MG63 (cell line): ENCODE data around the gene AMFR. TPM values are rescaled to one million over a fixed set of nuclear protein-coding genes. Genes with fewer than 3 reads are reported as not detected.

Source experiments
- DNase-seq: peaks from one replicate; pipeline ENCODE4 v3.0.0-alpha.2; 2020
- H3K27me3 ChIP-seq: fragments of 250-450 bp; sonication (Bioruptor Pico); 2 replicates; pipeline ENCODE4 v1.5.1; 2020; ENCODE audit warnings: mild to moderate bottlenecking, moderate library complexity
- H3K36me3 ChIP-seq: fragments of 250-450 bp; sonication (Bioruptor Pico); 2 replicates; pipeline ENCODE4 v1.5.1; 2020; ENCODE audit warnings: mild to moderate bottlenecking, moderate library complexity
- H3K4me3 ChIP-seq: fragments of 250-450 bp; sonication (Bioruptor Pico); 2 replicates; pipeline ENCODE4 v1.5.1; 2020; ENCODE audit warnings: mild to moderate bottlenecking, moderate library complexity
- H3K9me3 ChIP-seq: fragments of 250-450 bp; sonication (Bioruptor Pico); 2 replicates; pipeline ENCODE4 v1.5.1; 2020; ENCODE audit warnings: mild to moderate bottlenecking, moderate library complexity
- total RNA-seq: library from RNA; depleted of rRNA; stranded (reverse); fragments of >200 nt; shearing (Covaris generic); gene quantifications from 2 replicates; pipeline ENCODE4 v1.2.3, GENCODE V29; 2014; ENCODE audit warnings: low replicate concordance; rRNA removed

Gene AMFR
- total RNA-seq, 1 experiment from 2014 or later, result 395 TPM

GRCh38 chr16:56318827-56319140 lies 106.6 kb downstream of the AMFR start:
- DNase-seq, result no peak
- no peaks in the 10 kb centered on the region for H3K27me3 ChIP-seq
- H3K4me3 ChIP-seq, result no peak overlapping the region
- H3K9me3 ChIP-seq, result no peaks in the 10 kb centered on the region
- H3K36me3 ChIP-seq, result no peaks in the 10 kb centered on the region

GRCh38 chr16:56317998-56318826 lies 107.1 kb downstream of the AMFR start:
- H3K36me3 ChIP-seq, result no peaks in the 10 kb centered on the region
- H3K27me3 ChIP-seq, result no peaks in the 10 kb centered on the region
- peak; percentile 83 for DNase-seq
- no peaks in the 10 kb centered on the region for H3K9me3 ChIP-seq
- no peak overlapping the region for H3K4me3 ChIP-seq

DNA sequence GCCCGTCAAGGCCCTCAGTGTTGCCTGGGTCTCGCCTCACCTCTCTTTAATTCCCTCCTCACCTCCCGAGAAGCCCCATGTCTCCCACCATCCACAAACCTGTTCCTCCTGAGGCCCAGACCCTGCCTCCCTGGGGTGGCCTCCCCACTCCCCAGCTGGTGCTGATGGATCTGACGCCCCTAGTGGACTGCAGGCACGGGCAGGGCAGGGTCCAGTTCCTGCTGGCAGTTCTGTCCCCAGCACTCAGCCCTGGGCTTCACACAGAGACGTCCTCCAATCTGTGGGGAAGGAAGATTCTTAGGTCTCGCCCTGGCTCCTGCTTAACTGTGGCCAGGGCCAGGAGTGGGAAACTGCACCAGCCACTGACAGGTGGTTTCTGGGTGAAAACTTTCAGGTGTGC lies 108.8 kb downstream of the AMFR start:
- Histone ChIP-seq H3K36me3 (no peaks in the 10 kb centered on the region), H3K9me3 (no peaks in the 10 kb centered on the region), H3K27me3 (no peaks in the 10 kb centered on the region), H3K4me3 (no peak overlapping the region)
- no peak for DNase-seq

GRCh38 chr16:56315955-56316354 lies 109.4 kb downstream of the AMFR start:
- H3K4me3 ChIP-seq, result no peak overlapping the region
- no peak for DNase-seq
- no peaks in the 10 kb centered on the region for H3K9me3 ChIP-seq
- no peaks in the 10 kb centered on the region for H3K36me3 ChIP-seq
- H3K27me3 ChIP-seq, result no peaks in the 10 kb centered on the region

- no peak for DNase-seq
- no peaks in the 10 kb centered on the region for H3K36me3 ChIP-seq
- H3K27me3 ChIP-seq, result no peaks in the 10 kb centered on the region
- H3K4me3 ChIP-seq, result no peak overlapping the region
- H3K9me3 ChIP-seq, result no peaks in the 10 kb centered on the region
Observed at GRCh38 chr16:56314244-56314850, 111.0 kb downstream of the AMFR start.

DNA sequence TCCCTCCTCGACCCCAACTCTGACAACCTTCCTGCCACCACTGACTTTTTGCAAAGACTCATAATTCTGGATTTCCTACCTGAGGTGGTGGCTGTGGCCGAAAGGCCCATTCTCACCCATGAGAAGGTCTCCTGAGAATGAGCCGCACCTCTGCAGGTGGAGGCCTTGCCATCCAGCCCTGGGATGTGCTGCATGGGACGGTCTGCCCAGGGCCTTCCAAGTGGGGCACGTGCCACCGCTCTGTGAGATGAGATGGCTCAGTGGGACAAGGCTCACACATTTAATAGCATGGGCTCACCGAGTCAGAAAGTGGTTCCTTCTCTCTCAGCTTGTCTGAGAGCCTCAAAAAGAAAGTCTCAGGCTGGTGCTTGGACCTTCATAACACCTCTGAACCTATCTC lies 112.8 kb downstream of the AMFR start:
- no peak overlapping the region for H3K4me3 ChIP-seq
- no peaks in the 10 kb centered on the region for H3K36me3 ChIP-seq
- H3K9me3 ChIP-seq, result no peaks in the 10 kb centered on the region
- no peak for DNase-seq
- no peaks in the 10 kb centered on the region for H3K27me3 ChIP-seq

DNA sequence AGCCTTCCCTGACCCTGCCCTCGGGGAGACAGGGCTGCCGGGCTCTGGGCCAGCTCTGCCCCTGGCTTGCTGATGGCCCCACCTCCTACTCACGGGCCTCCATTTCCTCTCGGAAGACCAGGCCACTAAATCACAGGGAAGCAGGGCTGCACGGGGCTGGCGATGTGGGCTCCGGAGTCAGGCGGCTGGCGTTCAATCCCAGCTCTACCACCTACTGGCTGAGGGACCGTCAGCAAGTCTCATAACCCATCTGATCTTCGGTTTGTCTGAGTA lies 113.4 kb downstream of the AMFR start:
- Histone ChIP-seq H3K27me3 (no peaks in the 10 kb centered on the region), H3K36me3 (no peaks in the 10 kb centered on the region), H3K9me3 (no peaks in the 10 kb centered on the region), H3K4me3 (no peak overlapping the region)
- no peak for DNase-seq

Other genes with a start within 250 kb of the AMFR start
- gene GNAO1, start 234.1 kb downstream of the AMFR start, total RNA-seq, result 0.92 and 2.6 TPM in 2 replicates
- 191 and 387 TPM in 2 replicates for gene NUDT21, start 25.8 kb upstream of the AMFR start, total RNA-seq
- gene OGFOD1, start 26.0 kb upstream of the AMFR start, total RNA-seq, result 217 and 688 TPM in 2 replicates
- 99.1 and 141 TPM in 2 replicates for gene BBS2, start 94.5 kb upstream of the AMFR start, total RNA-seq
- not detected in 2 replicates for gene MT4, start 139.5 kb upstream of the AMFR start, total RNA-seq
- gene MT3, start 164.0 kb upstream of the AMFR start, total RNA-seq, result not detected in 2 replicates
- gene MT2A, start 183.0 kb upstream of the AMFR start, total RNA-seq, result 115 and 538 TPM in 2 replicates
- 49.5 and 203 TPM in 2 replicates for gene MT1E, start 200.2 kb upstream of the AMFR start, total RNA-seq
- 5.2 and 26.7 TPM in 2 replicates for gene MT1M, start 207.1 kb upstream of the AMFR start, total RNA-seq
- gene MT1A, start 213.1 kb upstream of the AMFR start, total RNA-seq, result not detected in 2 replicates
- not detected in 2 replicates for gene MT1B, start 226.3 kb upstream of the AMFR start, total RNA-seq
- not detected in 2 replicates for gene MT1F, start 232.4 kb upstream of the AMFR start, total RNA-seq
- gene MT1G, start 242.5 kb upstream of the AMFR start, total RNA-seq, result not detected in 2 replicates
- not detected in 2 replicates for gene MT1H, start 244.3 kb upstream of the AMFR start, total RNA-seq